Measurements from ENCODE around the gene INPP5B.

The INPP5B gene

DNA sequence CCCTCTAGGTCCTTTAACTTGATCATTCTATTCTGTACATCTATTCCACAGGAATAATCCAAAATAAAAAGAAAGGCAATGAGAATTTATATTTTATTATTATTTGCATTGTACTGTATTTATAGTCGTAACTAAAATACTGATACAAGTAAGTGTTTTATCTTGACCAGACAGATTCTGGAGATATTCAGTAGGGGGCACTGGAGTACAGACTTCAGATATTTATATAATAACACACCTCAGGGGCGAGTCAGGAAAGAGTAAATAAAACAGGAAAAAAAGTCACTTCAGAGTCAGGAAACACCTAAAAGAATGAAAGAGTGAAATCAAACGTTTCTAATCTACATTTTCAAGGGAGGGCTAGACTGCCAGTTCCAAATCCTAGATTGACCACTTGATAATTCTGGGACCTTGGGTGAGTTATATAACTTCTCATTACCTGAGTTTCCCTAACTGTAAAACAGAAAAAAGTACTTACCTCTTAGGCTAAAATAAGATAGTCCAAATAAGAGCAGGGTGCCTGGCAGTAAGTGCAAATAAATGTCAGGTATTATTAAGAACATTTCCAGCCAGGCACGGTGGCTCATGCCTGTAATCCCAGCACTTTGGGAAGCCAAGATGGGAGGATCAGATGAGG is 56.4 kb downstream of the INPP5B start:
- DNase-seq: no peak
- CTCF ChIA-PET: interaction anchor here (0.6 to 1.0 kb wide), 3 partner anchors 40 to 695 kb away, joined by 3 to 5 read pairs (median 3); no protein-coding TSS in a partner anchor
- peaks cover 4% of the 10 kb centered on the region for H3K4me1 Mint-ChIP-seq
- no peak overlapping the region for H3K27ac Mint-ChIP-seq
- peaks cover 31% of the 10 kb centered on the region for H3K36me3 Mint-ChIP-seq
- no peaks in the 10 kb centered on the region for H3K27me3 Mint-ChIP-seq
- no peak overlapping the region for H3K4me3 Mint-ChIP-seq
- H3K9me3 Mint-ChIP-seq: no peaks in the 10 kb centered on the region

DNA sequence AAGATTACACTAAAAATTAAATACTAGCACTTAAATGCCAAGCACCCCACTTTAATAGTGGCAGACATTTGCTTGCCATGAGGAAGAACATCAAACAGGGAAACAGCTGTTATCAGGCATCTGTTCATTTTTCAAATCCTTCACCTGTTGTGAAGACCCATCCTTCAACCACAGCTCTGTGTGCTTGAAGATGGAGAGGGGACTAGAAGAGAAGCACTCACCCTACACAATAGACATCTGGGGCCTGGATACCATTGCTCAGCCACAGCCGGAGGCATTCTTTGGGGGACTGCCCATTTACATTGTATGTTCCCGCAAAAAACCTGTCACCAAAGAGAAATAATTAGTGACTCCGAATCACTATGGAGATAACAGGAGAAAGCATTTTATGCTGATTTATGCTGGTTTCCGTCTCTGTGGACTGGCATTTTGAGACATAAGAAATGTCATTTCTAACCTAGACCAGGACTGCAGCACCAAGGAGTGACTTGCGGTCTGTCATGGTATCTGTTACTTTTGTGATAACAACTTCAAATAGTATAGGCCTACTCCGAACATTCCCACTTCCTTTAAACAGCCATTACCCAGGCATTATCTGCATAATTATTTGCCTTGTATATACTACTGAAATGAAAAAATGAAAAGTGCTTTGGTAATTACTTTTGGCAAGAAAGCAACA is 58.7 kb downstream of the INPP5B start:
- H3K27ac Mint-ChIP-seq: no peak overlapping the region
- no peaks in the 10 kb centered on the region for H3K27me3 Mint-ChIP-seq
- no peak overlapping the region for H3K4me3 Mint-ChIP-seq
- H3K36me3 Mint-ChIP-seq: peaks cover 45% of the 10 kb centered on the region
- DNase-seq: no peak
- H3K9me3 Mint-ChIP-seq: no peaks in the 10 kb centered on the region
- H3K4me1 Mint-ChIP-seq: peaks cover 9% of the 10 kb centered on the region
- CTCF ChIA-PET: no interaction called here

- Mint-ChIP-seq H3K27ac (no peak overlapping the region), H3K27me3 (no peaks in the 10 kb centered on the region), H3K36me3 (peaks cover 54% of the 10 kb centered on the region), H3K9me3 (no peaks in the 10 kb centered on the region), H3K4me3 (no peak overlapping the region), H3K4me1 (peaks cover 6% of the 10 kb centered on the region)
- no peak for DNase-seq
- CTCF ChIA-PET: no interaction called here
These were observed 62.7 kb downstream of the INPP5B start for GRCh38 chr1:37884145-37884544.

DNA sequence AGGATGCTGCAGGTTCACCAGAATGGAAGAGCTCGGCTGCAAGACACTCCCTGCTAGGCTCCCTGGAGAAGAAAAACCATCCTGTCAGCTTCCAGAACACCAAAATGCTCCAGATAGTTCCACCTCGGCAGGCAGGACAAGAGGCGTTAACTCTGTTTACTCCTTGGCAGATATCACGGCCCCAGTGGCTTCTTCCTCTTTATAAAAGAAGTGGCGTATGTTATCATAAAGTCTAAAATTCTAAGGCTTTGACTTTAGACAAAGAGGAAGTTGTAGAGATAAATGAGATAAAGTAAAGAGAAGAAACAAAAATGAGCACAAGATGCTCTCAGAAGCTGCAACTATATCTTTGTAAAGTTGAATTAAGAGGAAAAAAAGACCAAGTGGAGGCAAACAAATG is 63.2 kb downstream of the INPP5B start:
- H3K27ac Mint-ChIP-seq: no peak overlapping the region
- DNase-seq: no peak
- H3K27me3 Mint-ChIP-seq: no peaks in the 10 kb centered on the region
- H3K36me3 Mint-ChIP-seq: peaks cover 52% of the 10 kb centered on the region
- H3K9me3 Mint-ChIP-seq: no peaks in the 10 kb centered on the region
- H3K4me1 Mint-ChIP-seq: peaks cover 6% of the 10 kb centered on the region
- H3K4me3 Mint-ChIP-seq: no peak overlapping the region
- CTCF ChIA-PET: no interaction called here

DNA sequence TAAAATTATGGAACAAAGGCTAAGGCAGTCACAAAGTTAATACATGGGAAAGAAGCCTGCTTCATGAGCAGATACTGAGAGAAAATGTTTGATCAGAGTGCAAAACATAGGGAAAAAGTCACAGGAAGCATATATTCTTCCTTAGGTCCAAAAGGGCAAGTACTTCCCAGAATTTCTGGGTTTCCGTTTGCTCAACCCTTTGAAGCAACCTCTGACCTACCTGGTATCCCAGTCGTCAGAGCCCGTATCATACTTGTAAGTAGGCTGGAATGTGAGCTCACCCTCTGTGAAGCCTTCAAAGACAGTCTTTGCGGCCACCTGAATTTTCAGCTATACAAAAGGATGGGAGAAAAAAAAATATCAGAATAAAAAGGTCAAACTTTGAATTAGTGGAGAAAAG is 67.0 kb downstream of the INPP5B start:
- no peak overlapping the region for H3K27ac Mint-ChIP-seq
- no peak overlapping the region for H3K4me3 Mint-ChIP-seq
- H3K9me3 Mint-ChIP-seq: no peaks in the 10 kb centered on the region
- peaks cover 6% of the 10 kb centered on the region for H3K4me1 Mint-ChIP-seq
- DNase-seq: no peak
- CTCF ChIA-PET: no interaction called here
- H3K36me3 Mint-ChIP-seq: peaks cover 43% of the 10 kb centered on the region
- H3K27me3 Mint-ChIP-seq: no peaks in the 10 kb centered on the region

GRCh38 chr1:37878071-37878470 is 68.8 kb downstream of the INPP5B start:
- no peaks in the 10 kb centered on the region for H3K27me3 Mint-ChIP-seq
- DNase-seq: no peak
- H3K27ac Mint-ChIP-seq: no peak overlapping the region
- H3K4me1 Mint-ChIP-seq: no peaks in the 10 kb centered on the region
- peaks cover 46% of the 10 kb centered on the region for H3K36me3 Mint-ChIP-seq
- no peak overlapping the region for H3K4me3 Mint-ChIP-seq
- CTCF ChIA-PET: no interaction called here
- no peaks in the 10 kb centered on the region for H3K9me3 Mint-ChIP-seq

DNA sequence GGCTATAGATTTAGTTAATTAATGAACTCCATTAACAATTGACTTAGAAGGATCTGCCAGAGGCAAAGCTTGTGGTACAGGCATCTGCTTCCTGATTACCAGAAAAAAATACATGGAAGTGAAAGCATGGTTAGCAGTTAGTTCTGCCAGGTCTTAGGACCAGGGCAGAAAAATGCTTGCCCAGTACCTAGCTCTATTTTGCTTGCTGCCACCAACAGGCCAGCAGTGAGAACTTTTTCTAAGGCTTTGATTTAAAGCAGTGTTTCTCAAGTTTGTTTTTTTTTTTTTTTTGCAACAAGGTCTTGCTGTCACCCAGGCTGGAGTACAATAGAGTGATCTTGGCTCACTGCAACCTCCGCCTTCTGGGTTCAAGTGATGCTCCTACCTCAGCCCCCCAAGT is 71.0 kb downstream of the INPP5B start:
- Mint-ChIP-seq H3K4me3 (no peak overlapping the region), H3K27me3 (no peaks in the 10 kb centered on the region), H3K4me1 (no peaks in the 10 kb centered on the region), H3K27ac (no peak overlapping the region), H3K9me3 (no peaks in the 10 kb centered on the region), H3K36me3 (peaks cover 45% of the 10 kb centered on the region)
- CTCF ChIA-PET: no interaction called here
- DNase-seq: no peak

DNA sequence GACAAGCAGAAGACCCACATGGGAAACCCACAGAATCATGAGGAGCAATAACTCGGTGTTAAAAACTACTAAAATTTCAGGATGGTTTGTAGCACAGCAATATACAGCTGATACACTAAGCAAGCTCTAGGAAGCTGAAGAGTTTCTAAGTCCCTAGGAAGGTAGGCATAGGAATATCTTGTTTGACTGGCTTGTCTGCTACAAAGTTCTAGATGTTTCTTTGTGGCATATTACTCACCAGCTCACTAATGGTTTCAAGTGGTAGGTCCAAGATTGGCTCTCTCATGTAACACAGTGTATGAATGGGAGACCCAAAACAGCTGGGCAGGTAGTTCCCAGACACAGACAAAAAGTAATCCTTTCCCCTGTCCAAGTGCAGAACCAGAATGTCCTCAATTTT is 74.2 kb downstream of the INPP5B start:
- H3K36me3 Mint-ChIP-seq: peaks cover 54% of the 10 kb centered on the region

DNA sequence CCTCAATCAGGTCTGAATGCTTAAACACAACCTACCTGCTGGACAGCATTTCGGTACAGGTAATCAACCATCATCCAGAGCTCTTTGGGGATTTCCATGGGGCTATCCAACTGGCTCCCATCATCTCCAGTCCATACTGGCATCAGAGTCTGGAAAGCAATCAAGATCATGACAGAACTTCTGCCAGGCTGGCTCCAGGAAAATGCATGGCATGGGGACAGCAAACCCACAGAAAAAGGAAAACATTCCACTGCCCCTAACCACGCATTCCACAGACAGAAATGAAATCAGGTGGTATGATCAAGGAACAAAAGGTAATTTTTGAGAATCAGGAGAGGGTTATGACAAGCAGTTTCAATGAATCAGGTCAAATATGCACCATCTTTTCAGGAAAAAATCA is 78.4 kb downstream of the INPP5B start:
- no peaks in the 10 kb centered on the region for H3K27me3 Mint-ChIP-seq
- CTCF ChIA-PET: no interaction called here
- H3K36me3 Mint-ChIP-seq: peaks cover 49% of the 10 kb centered on the region
- no peak overlapping the region for H3K27ac Mint-ChIP-seq
- DNase-seq: no peak
- H3K4me1 Mint-ChIP-seq: peaks cover 4% of the 10 kb centered on the region
- no peaks in the 10 kb centered on the region for H3K9me3 Mint-ChIP-seq
- H3K4me3 Mint-ChIP-seq: no peak overlapping the region

More for the DNA sequence above, 74.2 kb downstream of the INPP5B start:
- no peak overlapping the region for H3K4me3 Mint-ChIP-seq
- DNase-seq: no peak
- H3K27me3 Mint-ChIP-seq: no peaks in the 10 kb centered on the region
- H3K4me1 Mint-ChIP-seq: no peaks in the 10 kb centered on the region
- no peaks in the 10 kb centered on the region for H3K9me3 Mint-ChIP-seq
- CTCF ChIA-PET: interaction anchor here (0.9 to 1.6 kb wide), 2 partner anchors 12 to 13 kb away, joined by 3 to 5 read pairs; partner anchors contain the start of gene MTF1
- H3K27ac Mint-ChIP-seq: no peak overlapping the region

GRCh38 chr1:37867784-37868183 is 79.1 kb downstream of the INPP5B start:
- DNase-seq: no peak
- Mint-ChIP-seq H3K4me1 (peaks cover 4% of the 10 kb centered on the region), H3K27me3 (no peaks in the 10 kb centered on the region), H3K36me3 (peaks cover 43% of the 10 kb centered on the region), H3K9me3 (no peaks in the 10 kb centered on the region), H3K4me3 (no peak overlapping the region), H3K27ac (no peak overlapping the region)
- CTCF ChIA-PET: no interaction called here

DNA sequence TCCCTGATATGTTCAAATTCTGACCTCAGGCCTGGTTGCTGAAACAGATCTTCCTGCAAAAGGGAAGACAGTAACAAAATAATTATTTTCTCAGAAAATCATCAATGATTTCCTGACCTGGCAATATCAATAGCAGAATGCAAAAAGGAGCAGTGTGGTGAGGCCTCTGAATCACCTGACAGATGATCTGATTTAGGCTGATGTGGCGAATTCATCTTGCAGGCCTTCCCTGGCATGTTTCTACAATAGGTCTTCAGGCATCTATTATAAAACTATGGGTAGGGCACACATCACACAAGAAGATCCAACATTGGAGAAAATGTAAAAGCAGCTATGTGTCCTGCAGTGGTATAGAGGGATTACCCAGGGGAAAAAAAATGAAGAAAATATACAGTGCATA is 80.4 kb downstream of the INPP5B start:
- no peak overlapping the region for H3K27ac Mint-ChIP-seq
- H3K27me3 Mint-ChIP-seq: no peaks in the 10 kb centered on the region
- no peak overlapping the region for H3K4me3 Mint-ChIP-seq
- DNase-seq: no peak
- H3K36me3 Mint-ChIP-seq: peaks cover 45% of the 10 kb centered on the region
- H3K9me3 Mint-ChIP-seq: no peaks in the 10 kb centered on the region
- CTCF ChIA-PET: no interaction called here
- H3K4me1 Mint-ChIP-seq: peaks cover 4% of the 10 kb centered on the region

- CTCF ChIA-PET: no interaction called here
- Mint-ChIP-seq H3K4me3 (no peak overlapping the region), H3K27me3 (no peaks in the 10 kb centered on the region), H3K27ac (no peak overlapping the region), H3K36me3 (peaks cover 41% of the 10 kb centered on the region), H3K4me1 (peaks cover 4% of the 10 kb centered on the region), H3K9me3 (no peaks in the 10 kb centered on the region)
- no peak for DNase-seq
These were observed 81.3 kb downstream of the INPP5B start for GRCh38 chr1:37865348-37866120.

- no peak for DNase-seq
- no peaks in the 10 kb centered on the region for H3K9me3 Mint-ChIP-seq
- H3K4me1 Mint-ChIP-seq: peaks cover 24% of the 10 kb centered on the region
- CTCF ChIA-PET: interaction anchor here (0.8 to 1.3 kb wide), 2 partner anchors 16 to 37 kb away, joined by 3 read pairs; no protein-coding TSS in a partner anchor
- peaks cover 28% of the 10 kb centered on the region for H3K36me3 Mint-ChIP-seq
- no peaks in the 10 kb centered on the region for H3K27me3 Mint-ChIP-seq
- no peak overlapping the region for H3K27ac Mint-ChIP-seq
- no peak overlapping the region for H3K4me3 Mint-ChIP-seq
These were observed 84.5 kb downstream of the INPP5B start for GRCh38 chr1:37862330-37862729.

DNA sequence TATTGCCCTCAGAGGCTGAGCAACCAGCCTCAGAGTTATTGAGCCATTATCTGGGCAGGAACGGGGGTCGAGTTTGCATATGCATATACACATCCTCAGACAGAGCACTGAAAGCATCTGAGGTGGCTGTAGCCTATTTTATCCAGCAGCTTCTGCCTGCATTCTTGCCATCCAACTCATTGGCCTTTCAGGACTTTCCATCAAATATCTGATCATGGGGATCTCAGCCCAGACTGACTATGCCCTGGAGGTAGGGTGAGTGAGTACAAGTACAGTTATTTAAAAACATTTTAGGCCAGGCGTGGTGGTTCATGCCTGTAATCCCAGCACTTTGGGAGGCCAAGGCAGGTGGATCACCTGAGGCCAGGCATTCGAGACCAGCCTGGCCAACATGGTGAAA is 85.7 kb downstream of the INPP5B start:
- Mint-ChIP-seq H3K4me1 (peaks cover 29% of the 10 kb centered on the region), H3K4me3 (no peak overlapping the region), H3K27me3 (no peaks in the 10 kb centered on the region), H3K36me3 (peaks cover 30% of the 10 kb centered on the region), H3K9me3 (no peaks in the 10 kb centered on the region), H3K27ac (no peak overlapping the region)
- CTCF ChIA-PET: interaction anchor here (1.1 to 3.0 kb wide), 5 partner anchors 10 to 167 kb away, joined by 3 to 22 read pairs (median 7); partner anchors contain the start of genes C1orf122 and YRDC
- no peak for DNase-seq

All from activated naive CD4-positive, alpha-beta T cell treated with anti-CD3 and anti-CD28 coated beads, Interleukin-2, amount 10 ng/mL, durations not matched to agents 7 days and 5 days (primary cell).